Tibial artery (tissue), 4 donors: ENCODE measurements around the gene MAPK8IP2.

Experiments
- DNase-seq, 2 donors: peaks; one replicate each; pipeline ENCODE4 v3.0.0-alpha.2; 2019
- H3K27ac ChIP-seq, 2 donors: fragments of 200-600 bp; sonication (generic) in 1 of 2; 1 replicate in 1 of 2; 2 replicates in 1 of 2; pipeline ENCODE4 v1.5.1; 2018 to 2019; ENCODE audit warnings: mild to moderate bottlenecking in 1 of 2
- H3K27me3 ChIP-seq, 2 donors: fragments of 200-600 bp; sonication (generic) in 1 of 2; one replicate each; pipeline versions ENCODE4 v1.5.1 to v1.6.0; 2016 to 2019
- H3K36me3 ChIP-seq, 3 donors: fragments of 200-600 bp; sonication (generic) in 2 of 3; one replicate each; pipeline ENCODE4 v1.5.1; 2016 to 2019; ENCODE audit warnings: mild to moderate bottlenecking in 2 of 3
- H3K4me1 ChIP-seq, 4 donors: fragments of 200-600 bp; sonication (generic) in 2 of 4; 1 replicate in 3 of 4; 2 replicates in 1 of 4; pipeline ENCODE4 v1.5.1; 2016 to 2019
- H3K4me3 ChIP-seq, 2 donors: fragments of 200-600 bp; sonication (generic) in 1 of 2; 1 replicate in 1 of 2; 2 replicates in 1 of 2; pipeline ENCODE4 v1.5.1; 2018 to 2019; ENCODE audit warnings: mild to moderate bottlenecking in 2 of 2
- H3K9me3 ChIP-seq, 3 donors: fragments of 200-600 bp; sonication (generic) in 1 of 3; one replicate each; pipeline ENCODE4 v1.5.1; 2016 to 2019
- CTCF ChIP-seq, 2 experiments: fragments of 200-600 bp in 1 of 2; fragments of 450-650 bp in 1 of 2; IDR thresholded peaks; one replicate each; pipeline ENCODE4 v1.5.1; 2017 to 2019; ENCODE audit warnings: antibody characterized with exemption in 2 of 2, mild to moderate bottlenecking in 1 of 2, moderate library complexity in 1 of 2
- intact Hi-C: fragments of 100-400 bp; cut with DNase I; formaldehyde crosslinking; loops from one replicate; pipeline ENCODE4 v1.15.0; 2023; ENCODE audit warnings: low total_unique reads

Gene MAPK8IP2

GRCh38 chr22:50600538-50600937 is at the start of gene MAPK8IP2:
TSS of gene MAPK8IP2 (plus strand) at chr22:50600793. CDS start at chr22:50600819, 26 bp downstream.
- Histone ChIP-seq H3K9me3 (no peaks in the 10 kb centered on the region), H3K4me3 (peak within 1 kb of the TSS; percentile 25 to 47), H3K4me1 (peaks cover 0 to 18% (median 10%) of the 10 kb centered on the region in 4 donors), H3K27ac (no peak within 1 kb of the TSS), H3K36me3 (peaks cover 0 to 6% (median 0%) of the 10 kb centered on the region in 3 donors), H3K27me3 (peaks cover 5 to 70% of the 10 kb centered on the region in 2 donors)
- DNase-seq, result peak in 1 of 2 donors; percentile 10
- TF ChIP-seq CTCF (IDR thresholded peaks at IDR 0.05), result no peak
- intact Hi-C loops, result no loop called here

- Histone ChIP-seq H3K27ac (no peak overlapping the region), H3K36me3 (no peaks in the 10 kb centered on the region), H3K27me3 (peaks cover 0 to 66% of the 10 kb centered on the region in 2 donors), H3K4me1 (peaks cover 0 to 21% (median 12%) of the 10 kb centered on the region in 4 donors), H3K4me3 (no peak overlapping the region), H3K9me3 (no peaks in the 10 kb centered on the region)
- intact Hi-C loops, result no loop called here
- no peak for TF ChIP-seq CTCF (IDR thresholded peaks at IDR 0.05)
- no peak for DNase-seq
These were observed 49.3 kb upstream of the MAPK8IP2 start for GRCh38 chr22:50551160-50551752.

DNA sequence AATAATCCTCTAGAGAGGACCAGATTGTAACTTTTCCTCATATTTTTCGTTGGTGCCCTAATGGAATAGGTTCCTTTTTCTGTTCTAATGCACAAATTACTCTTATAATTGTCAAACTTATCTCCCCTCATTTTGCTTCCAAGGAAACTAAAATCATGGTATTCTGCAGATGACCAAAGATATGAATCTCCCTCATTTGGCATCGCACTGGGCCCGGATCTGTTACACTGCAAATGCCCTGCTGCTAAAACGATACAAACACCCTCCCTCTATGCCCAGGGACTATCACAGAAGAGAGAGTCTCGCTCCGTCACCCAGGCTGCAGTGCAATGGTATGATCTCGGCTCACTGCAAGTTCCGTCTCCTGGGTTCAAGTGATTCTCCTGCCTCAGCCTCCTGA is 47.3 kb upstream of the MAPK8IP2 start:
- Histone ChIP-seq H3K4me1 (peaks cover 0 to 8% (median 7%) of the 10 kb centered on the region in 4 donors), H3K9me3 (no peaks in the 10 kb centered on the region), H3K4me3 (no peak overlapping the region), H3K27me3 (peaks cover 0 to 51% of the 10 kb centered on the region in 2 donors), H3K36me3 (no peaks in the 10 kb centered on the region), H3K27ac (no peak overlapping the region)
- DNase-seq, result no peak
- no peak for TF ChIP-seq CTCF (IDR thresholded peaks at IDR 0.05)
- intact Hi-C loops, result no loop called here

- Histone ChIP-seq H3K27me3 (peaks cover 0 to 24% of the 10 kb centered on the region in 2 donors), H3K36me3 (no peaks in the 10 kb centered on the region), H3K4me3 (no peak overlapping the region), H3K4me1 (no peaks in the 10 kb centered on the region), H3K27ac (no peak overlapping the region), H3K9me3 (no peaks in the 10 kb centered on the region)
- no peak for DNase-seq
- intact Hi-C loops, result no loop called here
- TF ChIP-seq CTCF (IDR thresholded peaks at IDR 0.05), result no peak
These were observed 43.9 kb upstream of the MAPK8IP2 start for GRCh38 chr22:50556703-50557102.

DNA sequence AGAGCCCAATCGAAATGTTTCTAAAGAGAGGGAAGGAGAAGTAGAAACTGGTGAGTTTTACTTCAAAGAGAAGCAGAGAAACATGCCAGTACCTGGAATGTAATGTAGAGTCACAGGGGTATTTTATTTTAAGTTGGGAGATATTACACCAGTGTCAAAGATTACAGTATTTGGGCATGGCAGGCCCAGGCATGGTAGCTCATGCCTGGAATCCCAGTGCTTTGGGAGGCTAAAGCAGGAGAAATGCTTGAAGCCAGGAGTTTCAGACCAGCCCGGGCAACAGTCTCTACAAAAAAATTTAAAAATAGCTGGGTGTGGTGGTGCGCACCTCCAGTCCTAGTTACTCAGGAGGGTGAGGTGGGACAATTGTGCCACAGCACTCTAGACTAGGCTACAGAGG is 40.6 kb upstream of the MAPK8IP2 start:
- intact Hi-C loops, result no loop called here
- Histone ChIP-seq H3K4me1 (peaks cover 0 to 11% (median 7%) of the 10 kb centered on the region in 4 donors), H3K9me3 (no peaks in the 10 kb centered on the region), H3K27me3 (peaks cover 0 to 12% of the 10 kb centered on the region in 2 donors), H3K4me3 (no peak overlapping the region), H3K36me3 (no peaks in the 10 kb centered on the region), H3K27ac (no peak overlapping the region)
- no peak for DNase-seq
- TF ChIP-seq CTCF (IDR thresholded peaks at IDR 0.05), result no peak
